Measurements from ENCODE around the gene DDR2. TPM values are rescaled to one million over a fixed set of nuclear protein-coding genes. Genes with fewer than 3 reads are reported as not detected.

DDR2 gene
- polyA plus RNA-seq, 1 of the 3 experiments (the other 2 are of a cell fraction): 34.0 TPM

DNA sequence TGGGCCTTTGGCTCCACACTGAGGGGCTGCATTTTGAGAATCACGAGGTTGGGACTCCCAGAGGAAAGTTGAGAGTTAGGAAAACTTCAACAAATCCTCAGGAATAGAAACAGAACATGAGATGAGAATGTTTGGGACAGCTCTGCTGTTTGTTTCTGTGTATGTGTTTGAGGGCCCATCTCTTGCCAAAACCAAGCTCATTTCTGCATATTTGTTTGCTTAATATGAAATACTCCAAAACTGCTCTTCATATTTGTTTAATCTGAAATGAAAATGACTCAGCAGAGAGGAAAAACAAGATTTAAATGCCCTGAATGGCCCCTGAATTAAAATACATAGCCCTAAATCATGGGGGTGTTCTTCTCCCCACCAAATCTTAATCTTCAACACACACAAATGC, 78.1 kb downstream of the DDR2 start (continued):
- TF ChIP-seq REST (IDR thresholded peaks at IDR 0.05; ENCODE audit: low read depth, low read length) (no peak), SMC3 (IDR thresholded peaks at IDR 0.05; ENCODE audit: low read depth, low read length) (no peak), FOSL2 (IDR thresholded peaks at IDR 0.05; ENCODE audit: borderline replicate concordance, low read depth) (no peak)

DNA sequence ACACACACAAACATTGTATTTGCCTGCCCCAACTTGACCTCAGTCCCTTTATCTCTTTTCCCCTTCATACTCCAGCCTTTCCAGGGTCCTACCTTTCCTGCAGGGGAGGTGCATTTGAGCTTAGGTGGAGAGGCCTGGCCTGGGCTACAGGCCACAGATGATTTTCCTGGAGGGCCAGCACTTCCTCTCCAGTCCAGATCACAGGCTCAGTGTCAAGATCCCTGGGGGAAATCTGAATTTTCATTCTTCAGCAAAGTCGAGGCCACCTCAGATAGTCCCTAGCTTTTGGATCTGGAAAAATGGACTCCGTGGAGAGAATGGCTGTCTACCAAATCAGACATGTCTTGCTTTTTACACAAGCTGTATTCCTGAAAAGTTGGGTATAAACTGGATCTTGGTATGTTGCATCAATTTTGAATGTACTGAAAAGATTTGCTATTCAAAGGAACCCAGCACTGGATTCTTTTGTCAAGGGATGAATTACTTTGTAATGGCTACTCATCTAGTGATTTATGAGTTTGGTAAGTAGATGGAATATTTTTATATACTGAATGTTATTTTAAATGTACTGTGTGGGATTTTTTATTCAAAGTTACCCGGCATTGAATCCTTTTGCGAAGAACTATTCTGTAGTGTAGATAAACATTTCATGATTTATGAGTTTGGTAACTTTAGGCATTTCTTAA, 78.7 kb downstream of the DDR2 start:
- Histone ChIP-seq H4K20me1 (ENCODE audit: insufficient read depth) (peaks cover 67% of the 10 kb centered on the region), H3K4me2 (peak overlapping the region; percentile 36), H2AFZ (ENCODE audit: low read depth) (no peak overlapping the region), H3K27ac (ENCODE audit: low read depth in 2 of 2, low read length in 1 of 2) (peak overlapping the region; percentile 47 to 77; a peak in 3 of 4 replicates), H3K79me2 (ENCODE audit: insufficient read depth) (peaks cover 95% of the 10 kb centered on the region), H3K4me3 (ENCODE audit: low read depth in 2 of 2, low read length in 1 of 2) (no peak overlapping the region), H3K4me1 (ENCODE audit: control insufficient read depth in 1 of 2, insufficient read depth in 2 of 2, low read depth in 1 of 2, low read length in 1 of 2) (peaks cover 20 to 31% of the 10 kb centered on the region in 2 experiments), H3K9ac (no peak overlapping the region), H3K9me3 (no peaks in the 10 kb centered on the region), H3K36me3 (replicated peaks in 1 of 2; ENCODE audit: control insufficient read depth in 1 of 2, insufficient read depth in 2 of 2, low read length in 1 of 2) (peaks cover 4 to 35% of the 10 kb centered on the region in 2 experiments), H3F3A (replicated peaks; ENCODE audit: insufficient read depth) (peaks cover 4% of the 10 kb centered on the region), H3K9me2 (no peaks in the 10 kb centered on the region), H3K27me3 (ENCODE audit: insufficient read depth) (no peaks in the 10 kb centered on the region)
- 78% methylated on average over 4 of the region's 4 CpGs for WGBS (ENCODE audit: low lambda C conversion rate)
- TF ChIP-seq TCF12 (IDR thresholded peaks at IDR 0.05) (no peak), USF1 (IDR thresholded peaks at IDR 0.05; ENCODE audit: borderline replicate concordance, low read depth) (no peak), FOXJ3 (CRISPR knock-in tag; IDR thresholded peaks at IDR 0.05) (no peak), ELF1 (IDR thresholded peaks at IDR 0.05) (no peak), GABPA (IDR thresholded peaks at IDR 0.05; ENCODE audit: low read depth) (no peak), NRF1 (IDR thresholded peaks at IDR 0.05; ENCODE audit: low read depth, low read length) (no peak), NFIC (IDR thresholded peaks at IDR 0.05; ENCODE audit: borderline replicate concordance) (no peak), TEAD4 (IDR thresholded peaks at IDR 0.05; ENCODE audit: borderline replicate concordance, insufficient read depth) (no peak), JUND (IDR thresholded peaks at IDR 0.05) (no peak), YY1 (IDR thresholded peaks at IDR 0.05; ENCODE audit: low read depth) (no peak), SIN3A (IDR thresholded peaks at IDR 0.05; ENCODE audit: borderline replicate concordance, low read depth, low read length) (no peak), EZH2phosphoT487 (IDR thresholded peaks at IDR 0.05; ENCODE audit: borderline replicate concordance, low read depth) (no peak)
- TF ChIP-seq, protein P1, sequence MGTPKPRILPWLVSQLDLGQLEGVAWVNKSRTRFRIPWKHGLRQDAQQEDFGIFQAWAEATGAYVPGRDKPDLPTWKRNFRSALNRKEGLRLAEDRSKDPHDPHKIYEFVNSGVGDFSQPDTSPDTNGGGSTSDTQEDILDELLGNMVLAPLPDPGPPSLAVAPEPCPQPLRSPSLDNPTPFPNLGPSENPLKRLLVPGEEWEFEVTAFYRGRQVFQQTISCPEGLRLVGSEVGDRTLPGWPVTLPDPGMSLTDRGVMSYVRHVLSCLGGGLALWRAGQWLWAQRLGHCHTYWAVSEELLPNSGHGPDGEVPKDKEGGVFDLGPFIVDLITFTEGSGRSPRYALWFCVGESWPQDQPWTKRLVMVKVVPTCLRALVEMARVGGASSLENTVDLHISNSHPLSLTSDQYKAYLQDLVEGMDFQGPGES (IDR thresholded peaks at IDR 0.05; ENCODE audit: low read depth, low read length): no peak
- TF ChIP-seq, protein P2, sequence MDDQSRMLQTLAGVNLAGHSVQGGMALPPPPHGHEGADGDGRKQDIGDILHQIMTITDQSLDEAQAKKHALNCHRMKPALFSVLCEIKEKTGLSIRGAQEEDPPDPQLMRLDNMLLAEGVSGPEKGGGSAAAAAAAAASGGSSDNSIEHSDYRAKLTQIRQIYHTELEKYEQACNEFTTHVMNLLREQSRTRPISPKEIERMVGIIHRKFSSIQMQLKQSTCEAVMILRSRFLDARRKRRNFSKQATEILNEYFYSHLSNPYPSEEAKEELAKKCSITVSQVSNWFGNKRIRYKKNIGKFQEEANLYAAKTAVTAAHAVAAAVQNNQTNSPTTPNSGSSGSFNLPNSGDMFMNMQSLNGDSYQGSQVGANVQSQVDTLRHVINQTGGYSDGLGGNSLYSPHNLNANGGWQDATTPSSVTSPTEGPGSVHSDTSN (IDR thresholded peaks at IDR 0.05): no peak
- ChIA-PET POLR2A (no interaction called here), CTCF (no interaction called here)
- DNase-seq: no peak
